ENCODE measurements around the gene RAB39B. TPM values are rescaled to one million over a fixed set of nuclear protein-coding genes. Genes with fewer than 3 reads are reported as not detected.

RAB39B gene
- total and polyA plus RNA-seq, 2 donors: 4.2 to 8.1 TPM

Other genes starting within 250 kb of the RAB39B start
- gene F8, start 241.8 kb downstream of the RAB39B start, total RNA-seq: 2.9 TPM
- 10.7 TPM for gene F8, start 241.8 kb downstream of the RAB39B start, polyA plus RNA-seq
- gene FUNDC2, start 237.6 kb downstream of the RAB39B start, total RNA-seq: 122 TPM
- 107 TPM for gene FUNDC2, start 237.6 kb downstream of the RAB39B start, polyA plus RNA-seq
- gene CMC4, start 193.4 kb downstream of the RAB39B start, total RNA-seq: 9.0 TPM
- 26.3 TPM for gene CMC4, start 193.4 kb downstream of the RAB39B start, polyA plus RNA-seq
- gene MTCP1, start 193.4 kb downstream of the RAB39B start, total RNA-seq: 12.6 TPM
- gene MTCP1, start 193.4 kb downstream of the RAB39B start, polyA plus RNA-seq: 50.8 TPM
- 11.8 TPM for gene BRCC3, start 193.0 kb downstream of the RAB39B start, total RNA-seq
- 13.5 TPM for gene BRCC3, start 193.0 kb downstream of the RAB39B start, polyA plus RNA-seq
- gene VBP1, start 48.0 kb downstream of the RAB39B start, total RNA-seq: 82.3 TPM
- gene VBP1, start 48.0 kb downstream of the RAB39B start, polyA plus RNA-seq: 61.1 TPM
- 17.5 TPM for gene CLIC2, start 70.1 kb upstream of the RAB39B start, total RNA-seq
- gene CLIC2, start 70.1 kb upstream of the RAB39B start, polyA plus RNA-seq: 27.0 TPM
- not detected for gene F8A2, start 117.6 kb upstream of the RAB39B start, total RNA-seq
- not detected for gene F8A2, start 117.6 kb upstream of the RAB39B start, polyA plus RNA-seq
- gene F8A3, start 194.1 kb upstream of the RAB39B start, total RNA-seq: 0.38 TPM
- 4.4 TPM for gene F8A3, start 194.1 kb upstream of the RAB39B start, polyA plus RNA-seq